Retinal pigment epithelial cell (primary cell): ENCODE measurements around the gene STMN3.

Experiments used
- DNase-seq: peaks from one replicate; pipeline ENCODE4 v3.0.0-alpha.2; 2010; ENCODE audit warnings: low read depth
- H3K4me3 ChIP-seq: 2 replicates; pipeline ENCODE4 v1.5.1; 2011; ENCODE audit warnings: mild to moderate bottlenecking, low read length, control low read depth, moderate library complexity
- TF ChIP-seq, protein P1 (sequence below): conservative IDR thresholded peaks from 2 replicates; pipeline ENCODE4 v1.5.1; 2011; ENCODE audit warnings: low read depth, low read length, control low read depth, inconsistent platforms

The STMN3 gene

DNA sequence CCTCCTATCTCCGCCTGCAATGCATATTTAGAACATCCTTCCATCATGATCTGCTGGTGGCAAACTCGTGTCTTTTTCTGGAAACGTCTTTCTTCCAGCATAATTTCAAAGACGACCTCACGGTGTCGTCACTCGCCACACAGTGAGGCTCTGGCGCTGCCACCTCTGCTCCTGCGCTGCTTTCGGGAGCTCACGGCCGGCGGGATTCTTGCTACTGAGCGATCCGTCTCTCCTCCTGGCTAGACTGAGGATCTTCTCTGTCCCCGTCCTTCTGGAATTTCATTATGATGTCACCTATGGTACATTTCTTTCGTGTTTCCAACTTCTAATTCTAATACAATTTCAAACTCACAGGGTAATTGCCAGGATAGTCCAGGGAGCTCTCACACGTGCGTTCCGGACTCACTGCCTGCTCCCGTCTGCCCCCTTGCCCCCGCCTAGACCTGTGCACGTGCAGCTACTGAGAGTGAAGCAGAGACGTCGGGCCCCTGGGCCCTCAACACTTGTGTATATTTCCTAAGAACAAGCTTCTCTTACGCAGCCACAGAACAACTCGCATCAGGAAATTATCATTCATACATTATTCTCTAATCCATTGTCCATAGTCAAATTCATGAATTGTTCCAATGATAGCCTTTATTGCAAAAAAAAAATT lies 53.7 kb downstream of the STMN3 start:
- TF ChIP-seq, protein P1, sequence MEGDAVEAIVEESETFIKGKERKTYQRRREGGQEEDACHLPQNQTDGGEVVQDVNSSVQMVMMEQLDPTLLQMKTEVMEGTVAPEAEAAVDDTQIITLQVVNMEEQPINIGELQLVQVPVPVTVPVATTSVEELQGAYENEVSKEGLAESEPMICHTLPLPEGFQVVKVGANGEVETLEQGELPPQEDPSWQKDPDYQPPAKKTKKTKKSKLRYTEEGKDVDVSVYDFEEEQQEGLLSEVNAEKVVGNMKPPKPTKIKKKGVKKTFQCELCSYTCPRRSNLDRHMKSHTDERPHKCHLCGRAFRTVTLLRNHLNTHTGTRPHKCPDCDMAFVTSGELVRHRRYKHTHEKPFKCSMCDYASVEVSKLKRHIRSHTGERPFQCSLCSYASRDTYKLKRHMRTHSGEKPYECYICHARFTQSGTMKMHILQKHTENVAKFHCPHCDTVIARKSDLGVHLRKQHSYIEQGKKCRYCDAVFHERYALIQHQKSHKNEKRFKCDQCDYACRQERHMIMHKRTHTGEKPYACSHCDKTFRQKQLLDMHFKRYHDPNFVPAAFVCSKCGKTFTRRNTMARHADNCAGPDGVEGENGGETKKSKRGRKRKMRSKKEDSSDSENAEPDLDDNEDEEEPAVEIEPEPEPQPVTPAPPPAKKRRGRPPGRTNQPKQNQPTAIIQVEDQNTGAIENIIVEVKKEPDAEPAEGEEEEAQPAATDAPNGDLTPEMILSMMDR: no peak
- no peak overlapping the region for H3K4me3 ChIP-seq

GRCh38 chr20:63598479-63599395 lies 54.5 kb downstream of the STMN3 start:
- no peak for DNase-seq
- no peak overlapping the region for H3K4me3 ChIP-seq
- TF ChIP-seq, protein P1: no peak

More for the DNA sequence above, 53.7 kb downstream of the STMN3 start:
- no peak for DNase-seq

GRCh38 chr20:63597651-63598478 lies 55.4 kb downstream of the STMN3 start:
- H3K4me3 ChIP-seq: no peak overlapping the region
- no peak for DNase-seq
- TF ChIP-seq, protein P1: no peak

GRCh38 chr20:63596423-63596822 lies 56.8 kb downstream of the STMN3 start:
- H3K4me3 ChIP-seq: no peak overlapping the region
- TF ChIP-seq, protein P1: no peak
- DNase-seq: no peak

DNA sequence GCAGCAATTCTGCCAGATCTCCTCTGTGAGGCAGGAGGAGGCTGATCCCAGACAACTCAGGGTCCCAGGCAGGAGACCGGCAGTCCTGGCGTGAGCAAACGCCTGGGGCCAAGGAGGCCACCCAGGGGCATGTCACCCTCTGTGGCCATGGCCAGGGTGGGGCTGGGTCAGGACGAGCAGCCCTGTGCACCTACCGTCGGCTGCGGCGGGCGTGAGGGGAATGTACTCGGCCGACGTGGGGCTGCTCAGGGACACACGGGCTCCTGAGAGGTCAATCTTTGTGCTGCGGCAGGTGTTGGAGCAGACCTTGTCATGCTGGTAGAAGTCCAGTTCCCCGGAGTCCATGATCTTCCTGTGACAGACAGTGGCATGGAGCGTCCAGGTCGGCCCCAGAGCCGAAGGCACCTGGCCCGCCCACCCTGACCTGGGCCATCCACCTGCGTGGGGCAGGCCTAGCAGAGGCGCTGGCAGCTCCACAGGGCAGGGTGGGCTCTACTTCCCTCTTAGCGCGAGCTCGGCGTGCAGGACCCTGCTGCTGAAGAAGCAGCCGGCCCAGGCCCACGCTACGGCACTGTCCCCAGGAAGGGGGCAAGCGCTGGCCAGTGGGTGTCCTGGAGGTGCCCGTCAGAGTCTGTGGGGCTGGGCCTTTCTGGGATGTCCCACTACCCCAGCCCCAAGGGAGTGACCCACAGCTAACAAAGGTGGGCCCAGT lies 57.7 kb downstream of the STMN3 start:
- no peak overlapping the region for H3K4me3 ChIP-seq
- TF ChIP-seq, protein P1: no peak
- no peak for DNase-seq

- TF ChIP-seq, protein P1: no peak
- DNase-seq: no peak
- no peak overlapping the region for H3K4me3 ChIP-seq
Measured at GRCh38 chr20:63594043-63594561, 59.1 kb downstream of the STMN3 start.
